GM19099 (cell line): ENCODE measurements around the gene EXOC4.

ENCODE experiments used
- POLR2A ChIP-seq: IDR thresholded peaks from 3 replicates; pipeline ENCODE4 v1.6.1; 2011; ENCODE audit warnings: low read depth; ENCODE audit not compliant: insufficient read length; ENCODE audit errors: extremely low read depth

Gene EXOC4

DNA sequence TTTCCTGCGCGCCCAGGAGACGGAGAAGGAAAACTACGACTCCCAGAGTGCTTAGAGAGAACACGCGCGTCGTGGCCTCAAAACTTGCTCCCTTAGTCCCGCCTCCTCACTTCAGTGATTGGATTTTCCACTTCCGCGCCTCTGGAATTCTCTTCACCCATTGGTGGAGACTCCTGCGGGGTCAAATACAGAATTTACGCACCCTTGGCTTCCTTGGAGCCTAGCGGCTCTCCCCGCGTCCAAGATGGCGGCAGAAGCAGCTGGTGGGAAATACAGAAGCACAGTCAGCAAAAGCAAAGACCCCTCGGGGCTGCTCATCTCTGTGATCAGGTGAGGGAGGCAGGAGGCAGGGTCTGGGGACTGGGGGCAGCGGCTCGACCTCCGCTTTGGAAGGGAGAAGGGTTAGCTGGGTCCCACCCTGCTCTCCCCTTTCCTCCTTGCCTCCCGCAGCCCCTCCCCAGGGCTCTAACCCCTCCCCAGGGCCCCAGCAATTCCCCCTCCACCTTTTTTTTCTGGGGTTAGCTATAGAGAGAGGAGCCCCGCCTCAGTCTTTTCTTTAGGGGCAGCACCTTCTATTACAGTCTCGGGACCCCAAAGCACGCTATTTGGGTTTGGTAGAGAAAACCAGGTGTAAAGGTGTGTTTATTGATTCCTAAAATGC lies at the start of gene EXOC4:
TSS of gene EXOC4 (plus strand) at position 221 of the 661 bp plus-strand sequence.
- peak; percentile 83 for TF ChIP-seq POLR2A

DNA sequence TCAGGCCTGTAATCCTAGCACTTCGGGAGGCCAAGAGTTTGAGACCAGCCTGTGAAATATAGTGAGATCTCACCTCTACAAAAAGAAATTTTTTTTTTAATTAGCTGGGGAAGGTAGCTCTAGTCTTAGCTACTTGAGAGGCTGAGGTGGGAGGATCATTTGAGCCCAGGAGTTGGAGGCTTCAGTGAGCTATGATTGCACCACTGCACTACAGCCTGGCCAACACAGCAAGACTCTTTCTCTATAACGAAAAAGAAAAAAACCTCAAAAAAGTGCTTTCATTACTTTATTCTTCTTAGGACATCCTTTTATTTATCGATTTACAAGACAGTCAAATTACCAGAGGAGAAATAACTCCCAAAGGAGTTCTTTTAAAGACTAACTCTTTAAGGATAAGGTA lies 49.4 kb upstream of the EXOC4 start:
- TF ChIP-seq POLR2A: no peak

DNA sequence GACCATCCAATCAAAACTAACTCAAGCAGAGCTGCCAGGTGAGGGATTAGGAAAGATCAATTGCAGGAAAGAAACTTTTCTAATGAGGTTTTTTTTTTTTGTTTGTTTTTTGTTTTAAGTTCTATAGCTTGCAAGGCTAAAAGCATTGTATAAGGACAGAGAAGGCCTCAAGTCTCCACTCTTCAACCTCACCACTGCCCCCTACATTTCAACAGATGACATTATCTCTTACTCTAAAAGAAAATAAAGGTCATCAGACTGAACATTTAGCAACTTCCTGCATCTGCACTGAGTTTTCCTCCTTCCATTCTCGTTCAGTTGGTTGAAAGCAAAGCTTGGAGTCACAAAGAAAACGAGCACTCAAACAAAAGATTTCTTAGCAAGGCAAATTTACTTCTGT lies 45.2 kb upstream of the EXOC4 start:
- TF ChIP-seq POLR2A: no peak

DNA sequence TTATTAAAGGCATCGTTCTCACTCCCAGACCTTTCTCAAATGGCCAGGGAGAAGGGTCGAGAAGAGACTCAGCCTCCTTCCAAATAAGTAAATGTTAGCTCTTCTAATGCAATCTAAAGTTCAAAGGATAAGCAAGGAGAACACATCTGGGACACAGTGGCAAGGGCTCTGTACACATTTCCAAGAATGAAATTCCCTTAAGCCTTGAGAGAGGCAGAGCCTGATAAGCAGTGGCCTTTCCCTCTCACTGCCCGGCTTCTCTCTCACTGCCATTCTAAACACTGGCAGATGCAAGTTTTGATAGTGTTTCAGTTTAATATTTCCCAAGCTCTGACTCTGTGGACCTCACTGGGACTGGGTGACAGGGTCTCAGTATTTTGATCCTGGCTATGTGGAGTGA lies 35.1 kb upstream of the EXOC4 start:
- no peak for TF ChIP-seq POLR2A

DNA sequence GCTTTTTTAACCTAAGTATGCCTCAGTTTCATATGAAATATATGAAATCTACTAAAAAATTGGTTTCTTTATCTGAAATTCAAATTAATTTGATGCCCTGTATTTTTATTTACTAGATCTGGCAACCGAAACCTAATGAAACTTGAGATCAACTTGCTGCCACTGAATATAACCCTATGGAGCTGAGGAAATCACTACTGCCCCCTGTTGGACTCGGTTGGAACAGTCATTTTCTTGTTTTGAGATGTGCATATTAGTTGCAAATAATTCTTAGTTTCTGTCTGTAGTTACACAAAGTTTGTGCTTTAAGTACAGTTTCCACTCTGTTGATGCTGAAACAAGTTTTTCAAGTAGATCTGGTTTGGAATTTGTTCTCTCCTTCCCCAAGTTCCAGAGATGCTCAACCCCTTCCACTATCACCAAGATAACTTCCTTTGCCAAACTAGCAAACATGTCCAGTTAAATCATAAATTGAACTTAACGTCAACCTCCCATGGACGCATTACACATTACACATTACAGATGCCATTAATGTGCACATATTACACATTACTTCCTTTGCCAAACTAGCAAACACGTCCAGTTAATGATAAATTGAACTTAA lies 22.2 kb upstream of the EXOC4 start:
- TF ChIP-seq POLR2A: no peak

DNA sequence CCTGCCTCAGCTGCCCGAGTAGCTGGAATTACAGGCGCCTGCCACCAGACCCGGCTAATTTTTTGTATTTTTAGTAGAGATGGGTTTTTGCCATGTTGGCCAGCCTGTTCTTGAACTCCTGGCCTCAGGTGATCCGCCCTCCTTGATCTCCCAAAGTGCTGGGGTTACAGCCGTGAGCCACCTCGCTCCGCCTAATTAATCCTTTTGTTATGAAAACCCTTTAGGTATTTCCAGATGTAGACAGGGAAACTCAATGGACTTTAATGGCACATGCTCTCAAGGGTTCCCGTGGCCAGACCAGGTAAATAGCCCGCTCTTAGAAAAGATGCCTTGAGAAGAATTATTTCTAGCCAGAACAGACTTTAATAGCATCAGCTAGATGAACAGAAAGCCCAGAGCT lies 19.7 kb upstream of the EXOC4 start:
- TF ChIP-seq POLR2A: no peak

DNA sequence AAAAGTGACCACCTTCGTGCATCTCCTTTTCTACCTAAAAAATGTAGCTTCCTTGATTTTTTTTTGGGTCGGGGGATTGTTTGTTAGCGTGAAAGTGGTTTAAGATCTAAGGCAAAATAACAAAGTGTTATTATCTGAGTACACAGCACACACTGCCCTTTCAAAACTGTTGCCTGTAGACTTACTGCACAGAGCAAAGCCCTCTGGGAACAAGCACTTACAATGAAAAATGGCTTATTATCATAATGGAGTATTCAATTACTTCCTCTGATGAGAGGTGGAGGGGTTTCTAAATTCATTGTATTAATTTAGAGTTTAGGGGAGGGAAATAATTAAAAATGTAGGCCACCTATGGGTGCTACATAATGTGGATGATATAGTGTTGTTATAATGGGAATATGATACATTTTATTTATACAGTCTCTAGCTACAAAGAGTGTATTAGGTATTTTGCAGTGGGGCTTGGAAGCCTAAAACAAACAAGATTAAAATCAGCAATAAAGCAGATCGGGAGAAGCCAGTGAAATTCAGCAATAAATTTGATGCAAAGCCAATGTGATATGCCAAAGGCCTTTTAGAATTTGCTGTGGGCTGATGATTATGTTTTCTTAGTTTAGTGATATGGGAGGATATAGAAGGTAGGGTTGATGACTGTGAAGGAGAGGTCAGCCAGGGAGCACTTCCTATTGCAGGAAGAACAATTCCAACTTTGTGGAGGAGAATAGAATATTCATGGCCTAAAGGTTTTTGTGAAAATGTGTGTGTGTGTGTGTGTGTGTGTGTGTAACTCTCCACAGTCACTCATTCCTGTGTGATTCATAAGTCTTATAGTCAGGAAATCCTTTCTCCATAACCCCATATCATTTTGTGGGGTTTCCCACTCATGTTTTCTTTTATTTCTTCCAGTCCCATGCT lies 17.7 kb upstream of the EXOC4 start:
- no peak for TF ChIP-seq POLR2A

DNA sequence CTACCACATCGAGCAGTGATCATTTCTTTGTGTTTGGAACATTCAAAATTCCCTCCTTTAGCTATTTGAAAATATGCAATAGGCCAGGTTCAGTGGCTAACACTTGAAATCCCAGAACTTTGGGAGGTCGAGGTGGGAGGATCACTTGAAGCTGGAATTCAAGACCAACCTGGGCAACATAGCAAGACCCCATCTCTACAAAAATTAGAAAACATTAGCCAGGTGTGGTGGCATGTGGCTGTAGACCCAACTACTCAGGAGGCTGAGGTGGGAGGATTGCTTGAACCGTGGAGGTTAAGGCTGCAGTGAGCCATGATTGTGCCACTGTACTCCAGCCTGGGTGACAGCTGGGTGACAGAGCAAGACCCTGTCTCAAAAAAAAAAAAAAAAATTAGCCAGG lies 15.3 kb upstream of the EXOC4 start:
- TF ChIP-seq POLR2A: no peak

DNA sequence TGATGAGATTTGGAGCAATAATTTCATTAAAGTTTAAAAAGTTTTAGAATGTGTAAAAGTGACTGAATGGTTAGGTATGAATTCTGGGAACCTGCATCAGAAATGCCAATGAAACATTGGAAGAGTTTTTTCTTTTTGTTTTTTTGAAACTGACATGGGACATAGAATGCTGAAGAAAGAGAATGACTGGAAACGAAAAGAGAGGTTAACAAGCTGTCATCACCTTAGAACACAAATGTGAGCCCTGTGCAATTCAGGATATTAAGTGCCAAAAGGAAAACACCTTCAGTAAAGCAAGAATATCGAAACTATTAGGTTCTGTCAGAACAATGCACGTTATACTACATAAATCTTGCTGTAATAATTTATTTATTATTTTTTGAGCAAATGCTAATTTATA lies 12.6 kb upstream of the EXOC4 start:
- no peak for TF ChIP-seq POLR2A

DNA sequence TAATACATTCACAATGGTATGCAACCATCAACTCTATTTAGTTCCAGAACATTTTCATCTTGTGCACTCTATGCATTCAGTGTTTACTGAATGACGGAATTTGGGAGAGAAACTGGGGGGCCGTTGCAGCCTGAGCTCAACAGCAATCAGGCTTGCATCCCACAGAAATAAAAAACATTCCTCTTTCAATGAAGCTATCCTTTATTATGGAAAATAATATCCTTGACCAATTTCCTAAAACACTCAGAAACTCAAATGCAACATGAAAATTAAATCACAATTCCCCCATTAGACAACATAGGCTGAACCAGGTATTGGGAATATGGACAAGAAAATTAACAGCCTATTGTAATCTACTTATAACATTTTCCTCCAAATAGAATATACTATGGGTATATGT lies 6.3 kb upstream of the EXOC4 start:
- no peak for TF ChIP-seq POLR2A

DNA sequence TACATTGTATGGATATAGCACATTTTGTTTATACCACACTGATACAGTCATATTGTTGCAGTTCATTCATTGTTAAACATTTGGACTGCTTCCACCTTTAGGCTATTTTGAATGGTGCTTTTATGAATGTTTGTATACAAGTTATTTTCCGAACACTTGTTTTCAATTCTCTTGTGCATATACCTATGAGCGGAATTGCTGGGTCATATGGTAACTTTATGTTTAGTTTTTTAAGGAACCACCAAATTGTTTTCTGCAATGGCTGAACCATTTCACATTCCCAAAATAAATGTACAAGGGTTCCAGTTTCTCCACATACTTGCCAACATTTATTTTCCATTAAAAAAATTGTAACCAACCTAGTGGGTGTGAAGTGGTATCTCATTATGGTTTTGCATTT lies 4.0 kb upstream of the EXOC4 start:
- no peak for TF ChIP-seq POLR2A

DNA sequence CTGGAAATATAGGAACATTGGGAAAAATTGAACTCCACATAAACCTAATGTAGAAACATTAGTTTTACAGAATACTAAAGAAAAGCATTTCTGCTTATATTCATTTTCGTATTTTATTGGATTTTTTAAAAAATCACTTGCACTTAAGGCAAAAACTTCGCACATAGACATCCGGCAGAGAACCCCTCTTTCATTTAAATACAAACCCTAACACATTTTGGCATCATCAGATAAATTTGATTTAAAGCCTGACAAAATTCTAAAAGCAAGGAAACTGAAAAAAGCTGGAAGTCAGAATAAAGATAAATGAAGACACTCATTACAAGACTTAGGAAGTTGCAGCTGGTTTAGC lies 396 bp upstream of the EXOC4 start:
- TF ChIP-seq POLR2A: no peak

DNA sequence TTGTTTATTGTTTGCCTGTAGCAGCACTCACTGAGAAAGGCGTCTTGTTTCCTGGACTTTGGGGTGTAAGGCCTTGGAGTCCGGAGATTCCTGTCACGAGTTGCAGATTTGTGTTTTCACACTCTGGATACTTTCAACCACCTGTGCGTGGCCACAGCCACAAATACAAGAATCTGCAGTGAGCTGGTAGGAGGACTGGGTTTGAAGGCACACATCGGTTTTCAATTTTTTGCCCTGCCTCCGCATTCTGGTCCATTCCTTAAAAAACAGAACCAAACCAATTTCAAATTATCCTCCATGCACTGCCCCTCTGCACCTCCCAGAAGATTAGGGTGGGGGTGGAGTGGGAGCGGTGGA lies 619 bp downstream of the EXOC4 start:
- no peak for TF ChIP-seq POLR2A

DNA sequence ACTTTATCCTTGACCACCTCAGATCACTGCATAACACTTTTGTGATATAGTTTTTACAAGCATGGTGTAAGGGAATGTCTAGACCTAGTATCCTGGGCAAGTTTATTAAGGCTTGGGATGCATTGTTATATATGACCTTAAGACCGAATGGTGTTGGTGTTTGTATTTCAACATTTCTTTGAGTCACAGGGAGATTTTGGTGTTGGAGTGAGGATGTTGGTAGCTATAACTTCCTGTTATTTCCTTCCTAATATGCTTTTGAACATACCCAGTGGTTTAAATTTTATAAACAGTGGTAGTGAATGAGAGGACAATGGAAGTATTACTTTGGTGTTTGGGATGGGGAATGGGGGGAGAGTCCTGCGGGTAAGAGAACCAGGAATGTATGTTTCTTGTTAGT lies 2.6 kb downstream of the EXOC4 start:
- no peak for TF ChIP-seq POLR2A

DNA sequence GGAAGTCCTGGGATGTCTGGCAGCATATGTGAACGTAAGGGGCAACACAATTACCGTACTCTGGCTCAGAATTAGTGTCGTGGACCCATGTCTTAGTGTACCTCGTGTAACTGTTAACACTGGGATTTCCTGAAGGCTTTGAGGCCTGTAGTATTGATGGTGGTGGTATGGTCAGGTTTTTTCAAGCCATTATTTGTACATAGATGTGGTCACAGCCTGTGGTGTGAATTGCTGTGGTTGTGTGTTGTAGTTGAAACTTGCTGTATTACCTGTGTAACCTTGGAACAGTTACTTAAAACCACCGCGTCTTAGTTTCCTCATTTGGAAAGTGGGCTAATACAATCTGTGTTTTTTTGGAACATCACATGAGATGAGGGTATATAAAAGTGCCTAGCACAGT lies 5.3 kb downstream of the EXOC4 start:
- no peak for TF ChIP-seq POLR2A

DNA sequence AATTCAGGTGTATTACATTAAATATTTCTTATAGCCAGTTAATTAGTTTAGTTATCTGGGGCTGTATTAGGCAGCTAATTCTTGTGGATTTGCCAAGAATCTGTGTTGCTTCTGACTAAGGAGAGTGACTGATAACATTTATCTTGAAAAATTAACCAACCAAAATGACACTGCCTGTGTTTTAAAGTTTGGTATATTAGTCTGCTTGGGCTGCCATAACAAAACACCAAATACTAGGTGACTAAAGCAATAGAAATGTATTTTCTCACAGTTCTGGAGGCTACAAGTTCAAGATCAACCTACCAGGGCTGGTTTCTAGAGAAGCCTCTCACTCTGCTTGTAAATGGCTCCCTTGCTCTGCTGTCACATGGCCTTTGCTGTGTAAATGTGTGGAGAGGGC lies 12.9 kb downstream of the EXOC4 start:
- TF ChIP-seq POLR2A: no peak
